Superior temporal gyrus (tissue), 1 donor: ENCODE data around the gene PDP2.

Source experiments
- DNase-seq: peaks from one replicate; pipeline ENCODE4 v3.0.0-alpha.2; 2016; ENCODE audit errors: extremely low spot score

PDP2 gene

GRCh38 chr16:66880288-66881013 is at the start of gene PDP2:
TSS of gene PDP2 (plus strand) at chr16:66880515. CDS start at chr16:66884285, 3,770 bp downstream.
- peak; percentile 96 for DNase-seq

- no peak for DNase-seq
These were observed 48.1 kb upstream of the PDP2 start for GRCh38 chr16:66832190-66832589.

- DNase-seq = no peak
These were observed 47.5 kb upstream of the PDP2 start for GRCh38 chr16:66832661-66833305.

GRCh38 chr16:66834746-66835145 is 45.6 kb upstream of the PDP2 start:
- no peak for DNase-seq

GRCh38 chr16:66840883-66841282 is 39.4 kb upstream of the PDP2 start:
- no peak for DNase-seq

- DNase-seq = no peak
These were observed 38.9 kb upstream of the PDP2 start for GRCh38 chr16:66841366-66841765.

- no peak for DNase-seq
These were observed 37.5 kb upstream of the PDP2 start for GRCh38 chr16:66842765-66843164.

GRCh38 chr16:66843191-66843590 is 37.1 kb upstream of the PDP2 start:
- DNase-seq = no peak

- no peak for DNase-seq
These were observed 36.3 kb upstream of the PDP2 start for GRCh38 chr16:66844009-66844341.

- no peak for DNase-seq
These were observed 35.8 kb upstream of the PDP2 start, which contains the start of gene CA7 for GRCh38 chr16:66844342-66845079. TSS of gene CA7 (plus strand) at chr16:66844414. CDS start at chr16:66844488, 74 bp downstream.

- no peak for DNase-seq
These were observed 35.3 kb upstream of the PDP2 start for GRCh38 chr16:66845080-66845410.

- DNase-seq = peak; percentile 63
These were observed 34.5 kb upstream of the PDP2 start for GRCh38 chr16:66845791-66846221.

- DNase-seq = no peak
These were observed 34.0 kb upstream of the PDP2 start for GRCh38 chr16:66846266-66846665.

- DNase-seq = no peak
These were observed 33.5 kb upstream of the PDP2 start for GRCh38 chr16:66846831-66847230.

- DNase-seq = no peak
These were observed 32.7 kb upstream of the PDP2 start for GRCh38 chr16:66847533-66848067.

- no peak for DNase-seq
These were observed 32.1 kb upstream of the PDP2 start for GRCh38 chr16:66848172-66848571.

GRCh38 chr16:66849021-66849420 is 31.3 kb upstream of the PDP2 start:
- no peak for DNase-seq

- DNase-seq = no peak
These were observed 30.8 kb upstream of the PDP2 start for GRCh38 chr16:66849549-66849948.

GRCh38 chr16:66850115-66850815 is 30.1 kb upstream of the PDP2 start:
- DNase-seq = no peak

GRCh38 chr16:66851166-66851964 is 28.9 kb upstream of the PDP2 start:
- DNase-seq = no peak
